SK-N-SH (cell line): ENCODE measurements around the gene PDIA6. TPM values are rescaled to one million over a fixed set of nuclear protein-coding genes. Genes with fewer than 3 reads are reported as not detected.

Source experiments
- CTCF ChIA-PET: fragments of 300-600, 350-600 bp; formaldehyde crosslinking; extraction: SDS; loops from one replicate; lab custom pipeline; 2021; lab: Yijun Ruan, JAX
- POLR2A ChIA-PET: fragments of 350-600 bp; sonication (Branson Sonifier 250); formaldehyde crosslinking; extraction: SDS; loops from one replicate; lab custom pipeline; 2020; ENCODE audit warnings: antibody characterized with exemption, inconsistent platforms; lab: Yijun Ruan, JAX
- DNase-seq: peaks from one replicate; pipeline ENCODE4 v3.0.0; 2012
- H2AFZ ChIP-seq: fragments of 200-600 bp; sonication (generic); 2 replicates; pipeline ENCODE4 v1.8.1; 2016; ENCODE audit warnings: antibody characterized with exemption, mild to moderate bottlenecking, low read depth
- H3F3A ChIP-seq: fragments of 200-600 bp; sonication (generic); replicated peaks from 2 replicates; pipeline ENCODE3; 2016; ENCODE audit warnings: antibody characterized with exemption, mild to moderate bottlenecking; ENCODE audit not compliant: insufficient read depth
- H3K27ac ChIP-seq, 2 experiments: fragments of 200-500 bp in 1 of 2; fragments of 200-600 bp in 1 of 2; sonication (Bioruptor generic) in 1 of 2; sonication (generic), shearing (Covaris generic) in 1 of 2; 2 replicates each; pipeline versions ENCODE4 v1.5.1 to v1.6.1; 2014 to 2016; ENCODE audit warnings: low read depth in 2 of 2, inconsistent platforms in 1 of 2, low read length in 1 of 2, mild to moderate bottlenecking in 1 of 2, mixed read lengths in 1 of 2
- H3K27me3 ChIP-seq: fragments of 200-600 bp; sonication (generic), shearing (Covaris generic); 2 replicates; pipeline ENCODE4 v1.6.1; 2016; ENCODE audit warnings: mixed run types; ENCODE audit not compliant: insufficient read depth
- H3K36me3 ChIP-seq, 2 experiments: fragments of 200-500 bp in 1 of 2; fragments of 200-600 bp in 1 of 2; sonication (Bioruptor generic) in 1 of 2; sonication (generic) in 1 of 2; replicated peaks in 1 of 2; 2 replicates each; pipeline versions ENCODE3 to v1.5.1; 2014 to 2016; ENCODE audit warnings: low read length in 1 of 2, mild to moderate bottlenecking in 1 of 2; ENCODE audit not compliant: insufficient read depth in 2 of 2, control insufficient read depth in 1 of 2
- H3K4me1 ChIP-seq, 2 experiments: fragments of 200-500 bp in 1 of 2; fragments of 200-600 bp in 1 of 2; sonication (Bioruptor generic) in 1 of 2; sonication (generic), shearing (Covaris generic) in 1 of 2; 2 replicates each; pipeline versions ENCODE4 v1.5.1 to v1.6.1; 2014 to 2016; ENCODE audit warnings: low read depth in 1 of 2, low read length in 1 of 2, mixed run types in 1 of 2; ENCODE audit not compliant: insufficient read depth in 2 of 2, control insufficient read depth in 1 of 2
- H3K4me2 ChIP-seq: fragments of 200-600 bp; sonication (generic), shearing (Covaris generic); 2 replicates; pipeline ENCODE4 v1.6.1; 2017; ENCODE audit warnings: mixed run types
- H3K4me3 ChIP-seq, 2 experiments: fragments of 200-500 bp in 1 of 2; fragments of 200-600 bp in 1 of 2; sonication (Bioruptor generic) in 1 of 2; sonication (generic), shearing (Covaris generic) in 1 of 2; 2 replicates each; pipeline versions ENCODE4 v1.5.1 to v1.8.1; 2014 to 2016; ENCODE audit warnings: low read depth in 2 of 2, inconsistent platforms in 1 of 2, low read length in 1 of 2, mild to moderate bottlenecking in 1 of 2, mixed read lengths in 1 of 2, moderate library complexity in 1 of 2
- H3K79me2 ChIP-seq: fragments of 200-600 bp; sonication (generic); 2 replicates; pipeline ENCODE4 v1.8.1; 2017; ENCODE audit warnings: mild to moderate bottlenecking; ENCODE audit not compliant: insufficient read depth
- H3K9ac ChIP-seq: fragments of 200-600 bp; sonication (generic); 2 replicates; pipeline ENCODE4 v1.6.1; 2017; ENCODE audit warnings: mixed run types
- H3K9me2 ChIP-seq: fragments of 200-600 bp; sonication (generic); 2 replicates; pipeline ENCODE4 v1.6.1; 2017; ENCODE audit warnings: mixed run types
- H3K9me3 ChIP-seq: fragments of 200-600 bp; sonication (generic); 2 replicates; pipeline ENCODE4 v1.6.1; 2017; ENCODE audit warnings: mixed run types, mild to moderate bottlenecking, moderate library complexity
- H4K20me1 ChIP-seq: fragments of 200-600 bp; sonication (generic); 2 replicates; pipeline ENCODE4 v1.6.1; 2017; ENCODE audit warnings: mild to moderate bottlenecking, mixed run types; ENCODE audit not compliant: insufficient read depth
- CHD2 ChIP-seq: fragments of 150-350 bp; IDR thresholded peaks from 2 replicates; pipeline ENCODE4 v1.6.1; 2018; ENCODE audit warnings: low read length; ENCODE audit not compliant: partially characterized antibody
- CTCF ChIP-seq: fragments of 200-600 bp; sonication (generic); IDR thresholded peaks from 2 replicates; pipeline ENCODE4 v1.6.1; 2017; ENCODE audit warnings: antibody characterized with exemption, mild to moderate bottlenecking, moderate library complexity
- ELF1 ChIP-seq: IDR thresholded peaks from 2 replicates; pipeline ENCODE4 v1.4.0; 2012
- FOSL2 ChIP-seq: IDR thresholded peaks from 2 replicates; pipeline ENCODE4 v1.4.0; 2012; ENCODE audit warnings: low read depth, mild to moderate bottlenecking, moderate library complexity, borderline replicate concordance
- GABPA ChIP-seq: IDR thresholded peaks from 2 replicates; pipeline ENCODE4 v1.4.0; 2012; ENCODE audit warnings: low read depth, mild to moderate bottlenecking
- GATA2 ChIP-seq: sonication (generic); formaldehyde crosslinking; IDR thresholded peaks from 2 replicates; pipeline ENCODE4 v1.5.0; 2020; ENCODE audit warnings: mild to moderate bottlenecking, missing genetic modification reagents
- JUND ChIP-seq: IDR thresholded peaks from 2 replicates; pipeline ENCODE4 v1.4.0; 2012
- MAX ChIP-seq: IDR thresholded peaks from 2 replicates; pipeline ENCODE4 v1.4.0; 2012; ENCODE audit warnings: low read depth
- MEF2A ChIP-seq: IDR thresholded peaks from 2 replicates; pipeline ENCODE4 v1.4.0; 2012; ENCODE audit warnings: low read depth, borderline replicate concordance
- MXI1 ChIP-seq: IDR thresholded peaks from 2 replicates; pipeline ENCODE4 v1.6.1; 2012; ENCODE audit warnings: mild to moderate bottlenecking, low read depth, low read length, improper control_type of control experiment
- NRF1 ChIP-seq: IDR thresholded peaks from 2 replicates; pipeline ENCODE4 v1.6.1; 2012; ENCODE audit warnings: low read depth, mild to moderate bottlenecking, low read length
- PBX3 ChIP-seq: IDR thresholded peaks from 2 replicates; pipeline ENCODE4; 2012
- POLR2AphosphoS5 ChIP-seq: IDR thresholded peaks from 2 replicates; pipeline ENCODE4 v1.6.1; 2012; ENCODE audit warnings: low read depth, low read length
- RCOR1 ChIP-seq: fragments of 150-350 bp; IDR thresholded peaks from 2 replicates; pipeline ENCODE4 v1.6.1; 2017; ENCODE audit warnings: antibody characterized with exemption, low read length
- RFX5 ChIP-seq: IDR thresholded peaks from 2 replicates; pipeline ENCODE4 v1.6.1; 2012; ENCODE audit warnings: mild to moderate bottlenecking, improper control_type of control experiment, low read length
- TAF1 ChIP-seq: IDR thresholded peaks from 2 replicates; pipeline ENCODE4 v1.6.1; 2012; ENCODE audit warnings: low read depth, mild to moderate bottlenecking, low read length, moderate library complexity, borderline replicate concordance
- TCF12 ChIP-seq: IDR thresholded peaks from 2 replicates; pipeline ENCODE4 v1.4.0; 2012
- TEAD4 ChIP-seq: IDR thresholded peaks from 2 replicates; pipeline ENCODE4 v1.4.0; 2012; ENCODE audit warnings: mild to moderate bottlenecking, borderline replicate concordance; ENCODE audit not compliant: insufficient read depth
- ZBTB33 ChIP-seq: IDR thresholded peaks from 2 replicates; pipeline ENCODE4 v1.4.0; 2012; ENCODE audit warnings: low read depth, borderline replicate concordance
- WGBS: methylation state at CpG from one replicate; pipeline ENCODE4 v1.1.6; 2017; ENCODE audit warnings: low lambda C conversion rate; 5-methylcytosine and 5-hydroxymethylcytosine counted together
- polyA plus RNA-seq, 3 experiments: library from polyadenylated mRNA; depleted of rRNA; stranded (reverse); fragments of >200 nt; gene quantifications; 2 replicates each; pipeline ENCODE4 v1.2.3, GENCODE V29; 2012

The PDIA6 gene
- polyA plus RNA-seq, 1 of the 3 experiments (the other 2 are of a cell fraction): 325 TPM

- CTCF ChIA-PET: interaction anchor here (1.0 kb wide), 1 partner anchor 44 kb away, joined by 3 read pairs; no protein-coding TSS in a partner anchor
- H3K4me2 ChIP-seq: no peak overlapping the region
- H3K9me2 ChIP-seq: no peaks in the 10 kb centered on the region
- DNase-seq: peak; percentile 37
- H3K36me3 ChIP-seq: no peaks in the 10 kb centered on the region
- TF ChIP-seq MEF2A (no peak), RFX5 (no peak), MXI1 (no peak), ZBTB33 (no peak), POLR2AphosphoS5 (no peak), GATA2 (no peak), TEAD4 (no peak)
- WGBS: 86% methylated on average over 12 of the region's 12 CpGs
- H4K20me1 ChIP-seq: no peaks in the 10 kb centered on the region
- H3K4me3 ChIP-seq: no peak overlapping the region
- H3F3A ChIP-seq: no peaks in the 10 kb centered on the region
- peaks cover 0 to 21% of the 10 kb centered on the region in 2 experiments; a peak in 1 of 4 replicates for H3K4me1 ChIP-seq
- 0 out of 2 replicates have a peak, but pooled peaks cover 5% of the 10 kb centered on the region for H3K27me3 ChIP-seq
- POLR2A ChIA-PET: no interaction called here
- H2AFZ ChIP-seq: no peak overlapping the region
- no peaks in the 10 kb centered on the region for H3K79me2 ChIP-seq
- no peaks in the 10 kb centered on the region for H3K9me3 ChIP-seq
- H3K9ac ChIP-seq: no peak overlapping the region
- no peak overlapping the region for H3K27ac ChIP-seq
These were observed 40.3 kb downstream of the PDIA6 start for GRCh38 chr2:10772201-10772867.

GRCh38 chr2:10771786-10772185, 40.8 kb downstream of the PDIA6 start:
- no peak overlapping the region for H3K4me2 ChIP-seq
- H3K9ac ChIP-seq: no peak overlapping the region
- no peaks in the 10 kb centered on the region for H3K36me3 ChIP-seq
- no peaks in the 10 kb centered on the region for H3F3A ChIP-seq
- H3K4me3 ChIP-seq: no peak overlapping the region
- ChIA-PET POLR2A (no interaction called here), CTCF (interaction anchor here (1.0 kb wide), 2 partner anchors 43 to 61 kb away, joined by 3 read pairs; no protein-coding TSS in a partner anchor)
- H3K9me2 ChIP-seq: no peaks in the 10 kb centered on the region
- peak; percentile 32 for DNase-seq
- H4K20me1 ChIP-seq: no peaks in the 10 kb centered on the region
- H3K27me3 ChIP-seq: 0 out of 2 replicates have a peak, but pooled peaks cover 5% of the 10 kb centered on the region
- no peak overlapping the region for H3K27ac ChIP-seq
- H2AFZ ChIP-seq: no peak overlapping the region
- 82% methylated on average over 13 of the region's 13 CpGs for WGBS
- no peaks in the 10 kb centered on the region for H3K79me2 ChIP-seq
- H3K9me3 ChIP-seq: no peaks in the 10 kb centered on the region
- peaks cover 0 to 21% of the 10 kb centered on the region in 2 experiments; a peak in 1 of 4 replicates for H3K4me1 ChIP-seq
- no peak for TF ChIP-seq POLR2AphosphoS5
- TF ChIP-seq RFX5: no peak
- no peak for TF ChIP-seq MAX
- TF ChIP-seq ELF1: no peak
- TF ChIP-seq TAF1: no peak
- TF ChIP-seq RCOR1: no peak
- no peak for TF ChIP-seq FOSL2
- TF ChIP-seq JUND: no peak
- no peak for TF ChIP-seq TCF12
- no peak for TF ChIP-seq MEF2A
- no peak for TF ChIP-seq CTCF
- TF ChIP-seq NRF1: no peak
- no peak for TF ChIP-seq GABPA
- TF ChIP-seq CHD2: no peak
- no peak for TF ChIP-seq PBX3
